Stimulated activated CD8-positive, alpha-beta memory T cell treated with anti-CD3 and anti-CD28 coated beads, Interleukin-7, amount 100 ng/mL, for 4 hours (primary cell): ENCODE results near the gene H3-3A.

Experiments
- DNase-seq, 2 donors: peaks; one replicate each; pipeline ENCODE4 v3.0.0-alpha.2; 2020; ENCODE audit warnings: low read depth in 2 of 2

Gene H3-3A

DNA sequence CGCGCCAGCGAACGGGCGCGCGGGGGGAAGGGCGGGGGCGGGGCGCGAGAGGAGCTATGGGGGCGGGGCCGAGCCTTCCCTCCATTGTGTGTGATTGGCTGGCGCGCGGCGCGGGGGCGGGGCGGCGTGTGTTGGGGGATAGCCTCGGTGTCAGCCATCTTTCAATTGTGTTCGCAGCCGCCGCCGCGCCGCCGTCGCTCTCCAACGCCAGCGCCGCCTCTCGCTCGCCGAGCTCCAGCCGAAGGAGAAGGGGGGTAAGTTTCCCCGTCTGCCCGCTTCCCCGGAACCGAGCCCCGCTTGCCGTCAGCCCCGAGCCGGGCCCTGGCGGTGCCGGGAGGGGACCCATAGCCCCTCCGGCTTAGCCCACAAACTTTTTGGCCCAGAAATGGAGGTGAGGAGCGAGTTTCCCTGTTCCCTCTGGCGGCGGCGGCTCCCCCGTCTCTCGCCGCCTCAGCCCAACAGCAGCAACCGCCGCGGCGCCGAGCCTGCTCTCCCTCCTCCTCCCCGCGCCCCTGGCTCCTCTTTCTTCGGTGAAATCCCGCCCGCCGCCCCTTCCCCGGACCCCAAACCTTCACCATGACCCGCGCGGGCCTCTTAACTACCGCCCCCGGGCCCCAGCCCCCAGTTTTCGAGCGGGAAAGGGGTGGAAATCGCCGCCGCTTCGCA lies at the start of gene H3-3A:
TSS of gene H3-3A (plus strand) at position 159 of the 666 bp plus-strand sequence. CDS start 1,636 bp downstream, outside the sequence.
- DNase-seq, result peak; percentile 97 to 98

GRCh38 chr1:226017070-226017469 lies 45.4 kb upstream of the H3-3A start:
- no peak for DNase-seq

- no peak for DNase-seq
Measured at GRCh38 chr1:226019572-226019971, 42.9 kb upstream of the H3-3A start.

GRCh38 chr1:226021401-226021800 lies 41.1 kb upstream of the H3-3A start:
- no peak for DNase-seq

DNA sequence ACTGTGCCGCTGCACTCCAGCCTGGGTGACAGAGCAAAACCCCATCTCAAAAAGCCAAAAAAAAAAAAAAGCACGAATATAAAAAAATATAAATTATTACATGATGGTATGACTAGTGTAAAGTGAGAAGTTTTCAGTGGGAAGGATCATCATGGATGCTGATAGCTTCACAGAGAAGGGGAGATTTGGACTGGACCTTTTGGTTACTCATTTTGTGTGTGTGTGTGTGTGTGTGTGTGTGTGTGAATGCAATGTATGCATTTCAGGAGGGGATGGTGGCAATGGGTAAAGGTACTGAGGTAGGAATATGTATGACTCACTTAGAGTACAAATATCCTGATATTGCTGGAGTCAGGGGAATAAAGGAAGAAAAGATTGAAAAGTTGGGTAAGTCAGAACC lies 40.7 kb upstream of the H3-3A start:
- no peak for DNase-seq

DNA sequence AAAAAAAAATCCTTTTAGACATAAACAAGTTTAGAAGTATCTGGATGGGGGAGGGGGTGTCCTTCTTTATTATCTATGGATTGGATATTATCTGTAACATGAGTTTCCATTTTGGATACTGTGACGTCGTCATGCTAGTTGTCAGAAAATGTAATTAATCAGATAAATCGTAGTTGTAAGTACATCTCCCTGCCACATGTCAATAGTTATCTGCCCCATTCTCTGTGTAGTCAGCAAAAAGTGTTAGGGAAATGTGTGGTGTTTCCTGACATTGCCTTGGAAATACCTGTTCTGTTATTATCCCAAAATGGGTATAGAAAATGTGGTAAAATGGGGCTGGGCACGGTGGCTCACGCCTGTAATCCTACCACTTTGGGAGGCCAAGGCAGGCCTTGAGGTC lies 38.8 kb upstream of the H3-3A start:
- DNase-seq, result no peak

- DNase-seq, result no peak
Measured at GRCh38 chr1:226026833-226027232, 35.7 kb upstream of the H3-3A start.

DNA sequence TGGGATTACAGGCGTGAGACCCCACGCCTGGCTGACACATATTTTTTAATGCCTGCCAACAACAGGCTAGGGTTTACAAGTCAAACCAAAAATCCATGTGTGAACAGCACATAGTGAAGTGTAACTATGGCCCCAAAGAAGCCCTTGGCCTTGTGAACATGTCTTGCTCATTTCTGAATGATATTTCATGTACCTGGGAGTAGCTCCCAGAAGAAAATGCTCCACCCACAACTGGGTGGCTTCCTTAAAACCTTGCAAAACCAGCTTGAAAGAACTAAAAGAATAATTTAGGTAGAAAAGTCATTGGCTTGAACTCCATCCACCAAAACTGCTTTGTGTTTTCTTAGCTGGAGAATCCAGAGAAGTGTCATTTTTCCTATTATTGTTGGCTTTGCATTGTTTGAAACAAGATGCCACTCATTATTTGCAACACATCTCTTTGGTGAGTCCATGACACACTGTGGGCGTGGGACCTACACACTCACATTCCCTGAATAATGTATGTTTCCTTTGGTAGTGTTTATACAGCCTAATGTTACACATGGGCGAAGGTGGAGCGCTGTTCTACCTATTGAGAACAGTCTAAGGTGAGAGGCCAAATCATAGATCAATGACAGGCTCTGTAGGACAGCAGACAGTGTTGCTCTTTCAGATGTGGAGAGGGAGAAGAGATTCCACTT lies 34.8 kb upstream of the H3-3A start:
- DNase-seq, result no peak

GRCh38 chr1:226029093-226029496 lies 33.4 kb upstream of the H3-3A start:
- no peak for DNase-seq

GRCh38 chr1:226029568-226030225 lies 32.8 kb upstream of the H3-3A start:
- DNase-seq, result no peak

DNA sequence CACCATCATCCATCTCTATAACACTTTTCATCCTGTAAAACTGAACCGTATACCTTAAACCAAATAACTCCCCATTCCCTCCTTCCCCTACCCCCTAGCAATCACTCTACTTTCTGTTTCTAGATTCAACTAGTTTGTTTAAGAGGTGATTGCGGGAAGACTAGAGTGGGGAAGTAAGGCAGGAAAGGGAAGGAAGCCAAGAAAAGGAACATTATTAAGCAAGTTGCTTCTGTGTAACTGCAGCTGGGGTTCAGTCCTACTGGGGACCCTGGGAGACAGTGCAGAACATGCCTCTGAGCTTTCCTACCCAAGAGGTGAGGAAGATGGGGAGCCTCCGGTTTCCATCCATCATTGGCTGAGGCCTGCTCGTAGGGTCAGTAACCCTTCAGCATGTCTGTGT lies 28.9 kb upstream of the H3-3A start:
- no peak for DNase-seq

DNA sequence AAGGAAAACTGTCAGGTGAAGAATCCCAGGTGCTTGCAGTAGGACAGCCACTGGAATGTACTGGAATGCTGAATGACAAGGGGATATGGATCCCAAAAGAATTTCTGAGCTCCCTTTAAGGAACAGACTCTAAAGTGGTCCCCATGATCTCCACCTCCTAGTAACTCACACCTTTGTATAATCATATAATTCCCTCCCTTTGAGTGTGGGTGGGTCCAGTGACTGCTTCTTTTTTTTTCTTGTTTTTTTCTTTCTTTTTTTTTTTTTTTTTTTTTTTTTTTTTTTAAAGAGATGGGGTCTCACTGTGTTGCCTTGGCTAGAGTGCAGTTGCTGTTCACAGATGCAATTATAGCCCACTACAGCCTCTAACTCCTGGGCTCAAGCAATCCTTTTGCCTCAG lies 28.5 kb upstream of the H3-3A start:
- DNase-seq, result no peak

DNA sequence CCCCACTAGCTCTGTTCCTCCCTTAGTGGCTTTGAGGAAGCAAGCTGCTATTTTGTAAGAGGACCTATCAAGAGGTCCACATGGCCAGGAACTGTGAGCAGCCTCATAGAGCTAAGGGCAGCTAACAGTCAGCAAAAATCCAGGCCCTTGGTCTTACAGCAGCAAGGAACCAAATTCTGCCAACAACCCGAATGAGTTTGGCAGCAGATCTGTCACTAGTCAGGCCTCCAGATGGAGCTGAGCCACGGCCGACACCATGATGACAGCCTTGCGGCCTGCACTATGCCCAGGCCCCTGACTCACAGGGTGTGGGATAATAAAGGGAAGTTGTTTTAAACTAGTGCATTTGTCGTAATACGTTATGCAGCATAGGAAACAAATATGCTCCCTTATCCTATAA lies 28.0 kb upstream of the H3-3A start:
- DNase-seq, result peak in 1 of 2 donors; percentile 2

DNA sequence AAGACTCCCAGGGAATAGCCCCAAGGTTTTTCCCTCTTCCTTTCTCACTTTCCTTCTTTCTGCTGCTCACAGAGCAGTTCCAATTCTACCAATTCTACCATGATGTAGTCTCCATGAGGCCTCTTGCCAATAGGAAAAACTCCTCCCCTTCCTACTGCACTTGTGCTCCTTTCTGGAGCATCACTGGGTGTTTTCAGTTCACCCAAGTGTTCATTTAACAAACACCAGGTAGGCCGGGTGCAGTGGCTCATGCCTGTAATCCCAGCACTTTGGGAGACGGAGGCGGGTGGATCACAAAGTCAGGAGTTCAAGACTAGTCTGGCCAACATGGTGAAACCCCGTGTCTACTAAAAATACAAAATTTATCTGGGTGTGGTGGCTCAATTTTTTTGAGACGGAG lies 26.6 kb upstream of the H3-3A start:
- no peak for DNase-seq

GRCh38 chr1:226038661-226039060 lies 23.9 kb upstream of the H3-3A start:
- no peak for DNase-seq

DNA sequence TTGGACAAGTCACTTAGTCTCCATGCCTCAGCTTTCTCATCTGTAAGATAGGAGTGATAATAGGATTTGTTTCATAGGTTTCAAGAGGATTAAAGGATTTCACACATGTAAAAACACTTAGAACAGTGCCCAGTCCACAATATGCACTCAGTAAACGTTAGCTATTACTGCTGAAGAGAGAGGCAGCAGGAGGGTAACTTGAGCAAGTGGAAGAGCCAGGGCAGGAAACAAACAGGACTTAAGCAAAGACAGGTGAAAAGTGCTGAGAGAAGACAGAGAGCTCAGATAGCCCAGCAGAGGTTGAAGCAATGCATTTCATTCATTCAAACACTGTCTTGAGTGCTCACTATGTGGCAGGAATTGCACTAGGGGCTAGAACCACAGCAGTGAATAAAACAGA lies 21.1 kb upstream of the H3-3A start:
- no peak for DNase-seq

DNA sequence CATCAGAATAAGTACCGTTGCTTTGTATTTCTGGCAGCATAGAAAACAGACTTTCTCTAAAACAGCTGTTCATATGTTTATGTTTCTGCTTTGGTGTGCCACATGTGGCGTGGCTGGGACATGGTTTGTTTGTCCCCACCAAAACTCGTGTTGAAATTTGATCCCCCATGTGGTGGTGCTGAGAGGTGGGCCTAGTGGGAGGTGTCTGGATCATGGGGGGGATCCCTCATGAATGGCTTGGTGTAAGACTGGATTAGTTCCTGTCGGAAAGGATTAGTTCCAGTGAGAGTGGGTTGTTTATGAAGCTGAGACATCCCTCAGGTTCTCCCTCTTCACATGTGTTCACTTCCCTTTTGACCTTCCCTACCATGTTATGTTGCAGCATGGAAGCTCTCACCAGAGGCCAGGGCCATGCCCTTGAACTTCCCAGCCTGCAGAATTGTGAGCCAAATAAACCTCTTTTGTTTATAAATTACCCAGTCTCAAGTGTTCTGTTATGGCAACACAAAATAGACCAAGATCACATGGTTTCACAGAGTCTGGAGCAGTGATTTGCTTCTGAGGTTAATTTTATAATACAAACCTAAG lies 17.9 kb upstream of the H3-3A start:
- DNase-seq, result no peak

DNA sequence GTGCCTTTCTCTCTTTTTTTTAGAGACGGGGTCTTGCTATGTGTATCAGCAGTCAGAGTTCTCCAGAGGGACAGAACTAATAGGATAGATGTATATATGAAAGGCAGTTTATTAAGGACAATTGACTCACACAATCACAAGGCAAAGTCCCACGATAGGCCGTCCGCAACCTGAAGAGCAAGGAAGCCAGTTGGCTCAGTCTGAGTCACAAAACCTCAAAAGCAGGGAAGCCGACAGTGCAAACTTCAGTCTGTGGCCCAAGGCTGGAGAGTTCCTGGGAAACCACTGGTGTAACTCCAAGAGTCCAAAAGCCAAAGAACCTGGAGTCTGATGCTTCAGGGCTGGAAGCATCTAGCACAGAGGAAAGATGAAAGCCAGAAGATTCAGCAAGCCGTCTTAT lies 16.3 kb upstream of the H3-3A start:
- DNase-seq, result no peak

- DNase-seq, result no peak
Measured at GRCh38 chr1:226047495-226047894, 15.0 kb upstream of the H3-3A start.

GRCh38 chr1:226048886-226049285 lies 13.6 kb upstream of the H3-3A start:
- no peak for DNase-seq

- DNase-seq, result no peak
Measured at GRCh38 chr1:226050133-226050532, 12.4 kb upstream of the H3-3A start.

GRCh38 chr1:226051365-226051764 lies 11.2 kb upstream of the H3-3A start:
- no peak for DNase-seq

DNA sequence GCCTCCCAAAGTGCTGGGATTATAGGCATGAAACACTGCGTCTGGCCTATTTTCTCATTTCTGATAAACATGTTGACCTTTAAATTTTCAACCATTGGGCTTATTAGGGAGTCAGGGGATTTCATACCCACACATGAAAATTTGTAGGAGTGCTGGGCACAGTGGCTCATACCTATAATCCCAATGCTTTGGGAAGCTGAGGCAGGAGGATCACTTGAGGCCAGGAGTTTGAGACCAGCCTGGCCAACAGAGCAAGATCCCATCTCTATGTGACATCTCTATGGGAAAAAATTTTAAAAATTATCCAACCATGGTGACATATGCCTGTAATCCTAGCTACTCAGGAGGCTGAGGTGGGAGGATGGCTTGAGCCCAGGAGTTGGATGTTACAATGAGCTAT lies 10.5 kb upstream of the H3-3A start:
- no peak for DNase-seq
